Medulla oblongata (tissue), 1 donor: ENCODE data around the gene ZNF230.

ENCODE experiments used
- DNase-seq: peaks from one replicate; pipeline ENCODE4 v3.0.0-alpha.2; 2015; ENCODE audit errors: extremely low spot score

Gene ZNF230

DNA sequence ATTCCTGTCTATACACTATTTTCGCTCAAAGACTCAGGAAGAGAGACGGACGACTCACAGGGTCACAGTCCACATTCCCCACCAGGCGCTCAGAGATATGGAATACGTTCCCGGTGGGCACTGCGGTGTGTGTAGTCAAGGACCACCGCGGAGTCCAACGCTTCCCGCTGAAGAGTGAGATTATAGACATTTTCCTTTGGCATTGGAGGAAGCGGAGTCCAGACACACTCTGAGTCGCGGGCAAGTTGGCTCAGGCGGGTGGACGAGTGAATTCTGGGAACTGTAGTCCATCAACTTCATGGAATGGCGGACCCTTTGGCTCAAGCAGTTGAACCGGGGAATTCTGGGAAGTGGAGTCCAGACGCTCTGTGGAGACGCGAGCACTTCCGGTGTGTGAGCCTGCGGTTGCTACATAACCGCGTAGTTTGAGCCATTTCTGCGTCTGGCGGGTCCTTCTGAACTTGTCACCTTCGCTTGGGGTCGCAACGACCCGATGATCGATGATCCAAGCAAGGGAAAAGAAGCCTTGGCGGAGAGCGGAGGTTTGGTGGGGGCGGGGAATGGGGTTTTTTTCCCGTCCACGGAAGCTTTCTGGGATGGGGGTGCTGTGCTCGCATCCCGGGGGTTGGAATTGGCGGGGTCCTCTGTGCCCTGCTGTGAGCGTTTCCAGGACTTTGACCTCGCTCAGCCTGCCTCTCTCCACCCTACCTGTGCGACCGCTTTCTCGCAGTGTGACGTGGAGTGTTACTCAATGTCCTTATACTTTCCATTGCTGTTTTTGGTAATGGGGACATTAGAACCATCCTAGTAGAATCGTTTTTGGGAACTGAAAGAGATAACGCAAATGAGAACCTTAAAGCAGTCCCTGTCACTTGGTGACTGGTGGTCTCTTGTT, at the start of gene ZNF230:
Gene ZNF230 (plus strand): TSS at position 392 of the 895 bp plus-strand sequence. CDS start 4,122 bp downstream, outside the sequence.
- DNase-seq = peak; percentile 99

DNA sequence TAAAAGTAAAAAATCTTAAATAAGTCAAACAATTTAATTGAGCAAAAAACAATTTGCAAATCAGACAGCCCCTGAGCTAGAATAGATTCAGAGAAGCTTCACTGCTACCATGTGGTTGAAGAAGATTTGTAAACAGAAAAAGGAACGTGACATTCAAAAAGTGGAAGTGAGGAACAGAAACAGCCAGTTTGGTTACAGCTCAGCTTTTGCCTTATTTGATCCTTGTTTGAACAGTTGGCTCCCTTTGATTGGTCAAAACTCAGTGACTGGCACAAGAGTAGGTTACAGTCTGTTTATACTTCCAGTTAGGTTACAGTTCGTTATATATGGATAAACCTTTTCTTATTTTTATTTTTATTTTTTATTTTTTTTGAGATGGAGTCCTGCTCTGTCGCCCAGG, 45.9 kb upstream of the ZNF230 start:
- no peak for DNase-seq

DNA sequence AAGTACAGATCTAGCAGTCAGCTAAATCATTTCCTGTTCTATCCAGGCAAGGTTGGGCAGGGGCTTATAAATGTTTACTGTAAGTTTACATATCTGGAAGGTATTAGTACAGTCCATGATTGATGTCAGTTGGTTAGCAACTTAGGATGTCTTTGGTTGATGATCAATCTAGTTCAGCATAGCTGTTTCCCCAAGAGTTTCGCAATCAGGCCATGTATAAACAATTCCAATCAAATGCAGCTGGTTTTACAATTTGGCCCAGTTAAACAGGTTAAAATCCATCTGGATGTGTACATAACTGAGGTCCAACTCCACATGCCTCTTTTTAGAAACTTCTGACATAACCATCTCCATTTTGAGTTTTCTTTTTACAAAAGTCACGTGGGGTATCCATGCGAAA, 44.9 kb upstream of the ZNF230 start:
- no peak for DNase-seq

DNA sequence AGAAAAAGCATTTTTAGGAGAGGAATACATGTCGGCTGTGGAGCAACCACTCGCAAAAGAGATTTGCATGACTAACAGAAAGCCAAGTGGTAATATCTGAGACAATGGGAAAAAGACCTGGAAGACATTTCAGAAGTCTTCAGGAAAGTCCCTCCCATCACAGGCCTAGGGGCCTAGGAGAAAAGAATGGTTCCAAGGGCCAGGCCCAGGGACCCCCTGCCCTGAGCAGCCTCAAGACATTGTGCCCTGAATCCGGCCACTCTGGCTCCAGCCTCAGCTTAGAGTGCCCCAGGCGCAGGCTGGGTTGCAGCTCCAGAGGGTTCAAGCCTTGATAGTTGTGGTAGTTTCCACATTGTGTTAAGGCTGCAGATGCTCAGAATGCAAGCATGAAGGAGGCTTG, 42.3 kb upstream of the ZNF230 start:
- no peak for DNase-seq

DNA sequence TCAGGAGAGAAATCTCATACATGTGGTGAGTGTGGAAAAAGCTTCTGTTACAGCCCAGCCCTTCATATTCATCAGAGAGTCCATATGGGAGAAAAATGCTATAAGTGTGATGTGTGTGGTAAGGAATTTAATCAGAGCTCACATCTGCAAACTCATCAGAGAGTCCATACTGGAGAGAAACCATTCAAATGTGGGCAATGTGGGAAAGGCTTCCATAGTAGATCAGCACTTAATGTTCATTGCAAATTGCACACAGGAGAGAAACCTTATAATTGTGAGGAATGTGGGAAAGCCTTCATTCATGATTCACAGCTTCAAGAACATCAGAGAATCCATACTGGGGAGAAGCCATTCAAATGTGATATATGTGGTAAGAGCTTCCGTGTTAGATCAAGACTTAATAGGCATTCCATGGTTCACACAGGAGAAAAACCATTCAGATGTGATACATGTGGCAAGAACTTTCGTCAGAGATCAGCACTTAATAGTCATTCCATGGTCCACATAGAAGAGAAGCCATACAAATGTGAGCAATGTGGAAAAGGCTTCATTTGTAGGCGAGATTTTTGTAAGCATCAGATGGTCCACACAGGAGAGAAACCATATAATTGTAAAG, 36.6 kb upstream of the ZNF230 start:
- DNase-seq = no peak

DNA sequence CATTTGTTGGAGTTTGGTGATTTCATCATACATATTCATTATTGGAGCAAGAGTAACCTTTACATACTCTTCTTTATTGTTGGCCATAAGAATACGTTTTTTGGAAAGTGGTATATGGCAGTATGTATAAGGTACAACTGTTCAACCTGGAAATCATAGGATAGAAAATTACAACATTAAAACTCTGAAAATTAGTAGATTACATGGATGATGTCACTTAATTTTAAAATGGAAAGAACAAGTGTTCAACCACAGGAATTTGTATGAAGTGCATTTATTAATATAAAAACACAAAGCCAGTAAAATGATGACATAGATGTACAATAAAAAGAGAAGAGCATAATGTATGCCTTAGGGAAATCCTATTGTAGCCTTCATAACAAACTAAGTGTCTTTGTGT, 26.0 kb upstream of the ZNF230 start:
- no peak for DNase-seq

DNA sequence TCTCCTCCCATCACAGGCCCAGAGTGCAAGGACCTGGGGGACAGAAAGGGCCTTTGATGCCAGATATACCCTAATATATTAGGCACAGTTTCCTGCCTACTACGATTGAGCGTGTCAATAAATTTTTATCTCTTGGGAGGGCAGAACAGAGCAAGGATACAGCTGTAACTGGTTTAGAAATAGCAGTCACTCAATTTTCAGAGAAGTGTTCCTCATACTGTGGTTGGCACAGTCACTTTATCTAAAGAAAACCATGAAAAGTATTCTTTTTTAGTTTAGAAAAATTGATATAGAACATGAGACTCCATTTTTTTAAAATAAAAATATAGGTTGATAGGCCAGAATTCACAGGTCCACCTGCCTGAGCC, 19.2 kb upstream of the ZNF230 start:
- no peak for DNase-seq

DNA sequence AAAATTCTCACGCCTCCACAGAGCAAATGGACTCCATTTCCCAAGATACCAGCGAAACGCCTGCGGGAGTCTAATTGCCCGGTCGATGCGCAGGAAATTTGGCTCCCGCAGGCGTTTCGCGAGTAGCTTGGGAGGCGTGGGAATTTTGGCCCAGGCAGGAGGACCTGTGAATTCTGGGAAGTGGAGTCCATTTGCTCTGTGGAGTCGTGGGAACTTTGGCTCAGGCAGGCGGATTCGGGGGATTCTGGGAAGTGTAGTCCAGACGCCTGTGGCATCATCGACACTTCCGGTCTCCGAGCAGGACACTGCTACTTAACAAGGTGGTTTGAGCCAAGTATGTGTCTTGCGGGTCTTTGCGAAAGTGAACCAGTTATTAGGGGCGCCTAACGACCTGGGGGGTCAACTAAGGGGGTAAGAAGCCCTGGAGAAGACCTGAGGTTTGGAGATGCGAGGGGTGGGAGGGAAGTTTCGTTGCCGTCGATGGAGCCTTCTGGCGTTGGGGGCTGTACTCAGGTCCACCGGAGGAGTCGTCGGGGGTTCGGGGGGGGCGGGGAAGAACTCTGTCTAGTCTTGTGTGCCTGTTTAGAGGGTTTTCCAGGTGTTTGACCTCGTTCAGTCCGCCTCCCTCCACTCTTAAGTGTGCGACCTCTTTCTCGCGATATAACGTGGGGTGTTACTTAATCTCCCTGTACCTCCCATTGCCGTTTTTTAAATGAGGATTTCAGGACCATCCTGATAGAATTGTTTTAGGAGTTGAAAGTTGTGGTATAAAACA, 18.7 kb upstream of the ZNF230 start, which contains the start of gene ZNF155:
Gene ZNF155 (plus strand): TSS at position 277 of the 775 bp plus-strand sequence. CDS start 4,356 bp downstream, outside the sequence.
- peak; percentile 98 for DNase-seq

DNA sequence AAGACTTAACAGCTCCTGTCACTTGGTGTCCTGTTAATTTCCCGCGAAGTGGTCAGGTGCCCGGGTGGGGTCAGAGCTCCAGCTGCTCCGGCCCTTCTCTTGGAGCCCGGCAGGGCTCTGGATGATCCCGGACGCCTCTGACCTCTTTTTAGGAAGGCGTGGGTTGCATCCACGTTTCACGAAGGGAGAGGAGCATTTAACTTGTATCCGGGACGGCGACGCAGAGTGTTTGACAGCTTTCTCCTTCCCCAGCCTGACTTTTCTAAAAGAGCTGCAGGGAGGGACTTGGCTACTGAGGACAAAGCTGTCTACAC, 18.1 kb upstream of the ZNF230 start:
- no peak for DNase-seq

DNA sequence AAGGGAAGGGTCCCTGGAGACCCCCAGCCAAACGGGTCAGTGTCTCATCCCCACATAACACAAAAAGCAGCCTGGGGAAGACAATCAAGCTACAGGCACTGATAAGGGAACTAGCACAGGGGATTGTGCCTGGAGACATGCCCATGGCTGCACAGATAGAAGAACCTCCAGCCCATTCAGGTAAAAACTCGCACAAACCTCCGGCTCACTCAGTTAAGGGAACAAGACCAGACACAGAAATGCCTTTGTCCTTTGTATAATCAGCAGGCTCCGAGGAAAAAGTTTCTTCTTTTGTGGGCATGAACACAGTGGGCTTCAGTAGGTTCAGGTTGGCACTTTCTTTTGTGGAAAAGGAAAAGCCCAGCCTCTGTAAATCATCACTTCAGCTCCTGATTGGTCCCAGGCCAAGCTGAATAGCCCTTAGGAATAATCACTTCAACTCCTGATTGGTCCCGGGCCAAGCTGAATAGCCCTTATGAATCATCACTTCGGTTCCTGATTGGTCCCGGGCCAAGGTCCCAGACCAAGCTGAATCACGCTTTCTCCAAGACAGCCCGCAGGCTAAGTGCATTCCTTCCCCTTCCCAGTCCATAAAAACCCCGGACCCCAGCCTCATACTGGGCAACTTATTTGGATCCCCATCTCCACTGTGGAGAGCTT, 5.0 kb upstream of the ZNF230 start:
- DNase-seq = no peak

DNA sequence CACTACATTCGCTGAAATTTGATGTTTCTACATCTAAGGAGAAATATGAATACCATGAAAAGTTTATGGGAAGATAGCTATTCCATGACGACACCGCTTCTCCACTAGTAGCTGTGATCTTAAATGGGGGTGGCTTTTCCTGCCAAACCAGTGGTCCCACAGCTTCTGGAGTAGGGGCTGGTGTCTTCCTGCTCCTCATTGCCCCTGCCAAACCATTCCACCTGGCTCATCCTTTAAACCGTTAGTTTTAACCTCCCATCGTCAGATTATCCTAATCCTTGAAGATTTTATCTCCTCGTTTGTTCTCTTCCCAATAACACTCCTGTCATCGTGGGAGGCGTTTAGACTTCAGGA, 568 bp upstream of the ZNF230 start:
- DNase-seq = no peak

DNA sequence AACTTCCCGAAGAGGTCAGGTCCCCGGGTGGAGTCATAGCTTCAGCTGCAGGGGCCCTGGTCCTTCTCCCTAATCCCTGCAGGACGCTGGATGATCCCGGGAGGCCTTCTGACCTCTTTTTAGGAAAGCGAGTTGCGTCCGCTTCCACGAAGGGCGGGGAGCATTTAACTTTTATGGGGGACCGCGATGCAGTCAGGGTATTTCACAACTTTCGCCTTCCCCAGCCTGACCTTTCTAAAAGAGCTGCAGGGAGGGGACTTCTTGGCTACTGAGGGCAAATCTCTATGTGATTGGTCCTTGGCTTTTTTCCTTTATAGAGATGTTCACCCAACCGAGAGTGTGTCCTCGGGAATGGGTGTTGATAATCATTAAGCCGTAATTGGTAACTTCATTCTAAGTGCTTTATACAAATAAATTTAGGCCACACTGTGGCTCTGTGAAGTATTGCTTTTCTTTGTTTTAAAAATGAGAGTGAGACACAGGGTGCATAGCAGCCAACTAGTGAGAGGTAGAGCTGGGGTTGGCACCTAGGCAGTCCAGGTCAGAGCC, 778 bp downstream of the ZNF230 start:
- DNase-seq = no peak

DNA sequence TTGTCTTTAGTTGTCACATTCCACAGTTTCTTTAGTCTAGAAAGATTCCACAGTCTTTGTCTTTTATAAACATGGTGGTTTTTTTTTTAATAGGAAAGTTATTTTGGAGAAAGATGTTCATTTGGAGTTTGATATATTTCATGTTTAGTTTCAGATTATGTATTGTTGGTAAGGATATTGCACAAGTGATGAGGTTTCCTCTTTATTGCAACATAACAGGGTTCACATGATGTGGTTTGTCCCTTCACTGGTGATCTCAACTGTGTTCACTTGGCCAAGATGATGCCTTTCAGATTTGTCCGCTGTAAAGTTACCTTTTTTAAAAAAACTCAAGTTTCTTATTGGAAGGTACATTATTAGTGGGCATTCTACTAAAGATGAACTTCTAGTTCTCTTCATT, 3.2 kb downstream of the ZNF230 start:
- DNase-seq = no peak

DNA sequence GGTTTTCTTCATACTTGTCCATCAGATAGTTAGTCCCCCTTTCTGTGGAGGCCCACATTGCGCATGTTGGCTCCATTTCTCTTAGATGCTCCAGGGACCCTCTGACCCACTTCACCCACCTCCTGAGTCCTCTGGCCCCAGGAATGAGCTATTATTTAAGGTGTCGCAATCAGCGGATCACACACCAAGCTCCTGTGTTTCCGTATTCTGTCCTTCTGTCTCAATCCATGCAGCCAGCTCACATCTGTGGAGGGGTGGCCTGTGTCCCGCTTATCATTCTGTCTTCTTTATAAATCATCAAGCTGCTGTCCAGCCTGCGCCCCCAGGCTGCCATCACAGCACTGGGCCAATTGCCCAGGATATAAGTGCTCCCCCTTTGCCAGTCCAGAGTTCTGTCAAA, 4.7 kb downstream of the ZNF230 start:
- DNase-seq = no peak

DNA sequence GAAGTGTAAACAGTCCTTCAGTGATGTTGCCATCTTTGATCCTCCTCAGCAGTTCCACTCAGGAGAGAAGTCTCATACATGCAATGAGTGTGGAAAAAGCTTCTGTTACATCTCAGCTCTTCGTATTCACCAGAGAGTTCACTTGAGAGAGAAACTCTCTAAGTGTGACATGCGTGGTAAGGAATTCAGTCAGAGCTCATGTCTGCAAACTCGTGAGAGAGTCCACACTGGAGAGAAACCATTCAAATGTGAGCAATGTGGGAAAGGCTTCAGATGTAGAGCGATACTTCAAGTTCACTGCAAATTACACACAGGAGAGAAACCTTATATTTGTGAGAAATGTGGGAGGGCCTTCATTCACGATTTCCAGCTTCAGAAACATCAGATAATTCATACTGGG, 7.7 kb downstream of the ZNF230 start:
- DNase-seq = no peak

DNA sequence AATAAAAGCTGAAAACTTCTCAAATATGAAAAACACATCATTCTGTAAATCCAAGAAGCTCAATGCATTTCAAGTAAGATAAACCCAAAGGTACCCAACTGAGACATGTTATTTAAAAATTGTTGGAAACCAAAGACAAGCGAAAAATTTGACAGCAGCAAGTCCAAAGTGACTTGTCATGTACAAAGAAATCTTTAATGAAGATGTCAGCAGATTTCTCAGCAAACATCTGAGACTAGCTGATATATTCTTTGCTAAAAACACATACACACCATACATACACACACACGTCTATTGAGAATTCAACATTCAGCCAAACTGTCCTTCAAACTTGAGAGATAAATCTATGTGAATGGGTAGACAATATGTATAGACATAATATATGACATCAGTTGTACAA, 16.7 kb downstream of the ZNF230 start:
- DNase-seq = no peak

DNA sequence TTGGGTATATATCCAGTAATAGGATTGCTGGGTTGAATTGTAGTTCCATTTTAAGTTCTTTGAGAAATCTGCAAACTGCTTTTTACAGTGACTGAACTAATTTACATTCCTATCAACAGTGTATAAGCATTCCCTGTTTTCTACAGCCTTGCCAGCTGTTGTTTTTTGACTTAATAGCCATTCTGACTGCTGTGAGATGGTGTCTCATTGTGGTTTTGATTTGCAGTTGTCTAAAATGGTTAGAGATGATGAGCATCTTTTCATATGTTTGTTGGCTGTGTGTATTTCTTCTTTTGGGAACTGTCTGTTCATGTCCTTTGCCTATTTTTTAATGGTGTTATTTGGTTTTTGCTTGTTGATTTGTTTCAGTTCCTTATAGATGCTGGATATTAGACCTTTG, 18.5 kb downstream of the ZNF230 start:
- no peak for DNase-seq

DNA sequence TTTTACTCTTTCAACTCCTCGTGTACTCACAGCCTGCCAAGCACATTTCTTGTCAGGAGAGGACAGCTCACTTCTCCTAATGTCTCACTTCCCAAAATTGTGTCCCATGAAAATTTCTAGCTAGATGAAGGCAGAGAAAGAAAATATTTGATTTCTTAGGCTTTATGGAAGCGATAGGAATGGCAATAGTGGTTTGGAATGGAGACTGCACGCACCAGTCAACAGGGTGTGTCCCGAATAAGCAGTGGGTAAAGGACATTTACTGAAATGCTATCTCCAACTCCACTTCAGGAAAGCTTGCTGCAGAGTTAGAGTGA, 22.1 kb downstream of the ZNF230 start:
- no peak for DNase-seq

DNA sequence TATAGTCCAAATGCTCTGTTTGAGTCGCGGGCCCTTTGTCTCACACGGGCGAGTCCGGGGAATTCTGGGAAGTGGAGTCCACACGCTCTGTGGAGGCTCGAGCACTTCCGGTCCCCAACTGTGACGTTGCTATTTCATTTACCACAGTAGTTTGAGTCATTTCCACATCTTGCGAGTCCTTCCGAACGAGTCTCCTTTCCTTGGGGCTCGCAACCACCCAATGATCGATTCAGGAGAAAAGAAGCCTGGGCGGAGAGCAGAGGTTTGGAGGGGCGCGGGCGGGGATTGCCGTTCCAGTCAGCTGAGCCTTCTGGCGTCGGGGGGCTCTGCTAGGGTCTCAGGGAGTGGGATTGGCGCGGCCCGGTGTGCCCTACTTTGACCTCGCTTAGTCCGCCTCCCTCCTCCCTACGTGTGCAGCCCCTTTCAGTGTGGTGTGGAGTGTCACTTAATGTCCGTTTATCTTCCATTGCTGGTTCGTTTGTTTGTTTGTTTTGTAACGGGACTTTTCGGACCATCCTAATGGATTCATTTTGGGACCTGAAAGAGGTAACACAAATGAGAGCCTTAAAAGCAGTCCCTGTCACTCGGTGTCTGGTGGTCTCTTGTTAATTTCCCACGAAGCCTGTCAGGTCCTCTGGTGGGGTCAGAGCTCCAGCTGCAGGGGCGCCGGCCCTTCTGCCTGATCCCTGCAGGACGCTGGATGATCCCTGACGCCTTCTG, 22.6 kb downstream of the ZNF230 start, which contains the start of gene ZNF222:
Gene ZNF222 (plus strand): TSS at position 163 of the 720 bp plus-strand sequence. CDS start 58 bp downstream, at position 221.
- peak; percentile 94 for DNase-seq

DNA sequence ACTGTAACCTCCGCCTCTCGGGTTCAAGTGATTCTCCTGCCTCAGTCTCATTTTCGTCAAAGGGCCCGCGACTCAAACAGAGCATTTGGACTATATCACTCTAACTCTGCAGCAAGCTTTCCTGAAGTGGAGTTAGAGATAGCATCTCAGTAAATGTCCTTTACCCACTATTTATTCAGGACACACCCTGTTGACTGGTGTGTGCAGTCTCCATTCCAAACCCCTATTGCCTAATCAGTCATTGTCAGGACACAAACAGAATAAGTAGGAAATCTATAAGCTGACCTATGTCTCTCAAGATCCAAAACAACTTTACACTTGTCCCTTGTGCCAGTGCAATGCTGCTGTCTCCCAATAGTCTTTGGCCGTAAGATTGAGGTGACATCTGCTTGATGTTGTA, 23.9 kb downstream of the ZNF230 start:
- DNase-seq = no peak

DNA sequence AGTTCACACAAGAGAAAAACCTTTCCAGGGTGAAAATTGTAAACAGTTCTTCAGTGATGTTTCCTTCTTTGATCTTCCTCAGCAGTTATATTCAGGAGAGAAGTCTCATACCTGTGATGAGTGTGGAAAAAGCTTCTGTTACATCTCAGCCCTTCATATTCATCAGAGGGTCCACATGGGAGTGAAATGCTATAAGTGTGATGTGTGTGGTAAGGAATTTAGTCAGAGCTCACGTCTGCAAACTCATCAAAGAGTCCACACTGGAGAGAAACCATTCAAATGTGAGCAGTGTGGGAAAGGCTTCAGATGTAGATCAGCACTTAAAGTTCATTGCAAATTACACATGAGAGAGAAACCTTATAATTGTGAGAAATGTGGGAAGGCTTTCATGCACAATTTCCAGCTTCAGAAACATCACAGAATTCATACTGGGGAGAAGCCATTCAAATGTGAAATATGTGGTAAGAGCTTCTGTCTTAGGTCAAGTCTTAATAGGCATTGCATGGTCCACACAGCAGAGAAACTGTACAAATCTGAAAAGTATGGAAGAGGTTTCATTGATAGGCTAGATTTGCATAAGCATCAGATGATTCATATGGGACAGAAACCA, 29.3 kb downstream of the ZNF230 start:
- no peak for DNase-seq
